Activated CD4-positive, alpha-beta T cell treated with anti-CD3 and anti-CD28 coated beads, Interleukin-10, Interleukin-2, amounts not matched to agents 100 ng/mL and 50 ng/mL, durations not matched to agents 16 hours and 8 hours (primary cell): ENCODE data around the gene FDXACB1.
A peak's percentile ranks its signal among the peaks of the same experiment; 100 is the strongest.

Source experiments
- DNase-seq: peaks from one replicate; pipeline ENCODE4 v3.0.0-alpha.2; 2020

FDXACB1 gene, protein sequence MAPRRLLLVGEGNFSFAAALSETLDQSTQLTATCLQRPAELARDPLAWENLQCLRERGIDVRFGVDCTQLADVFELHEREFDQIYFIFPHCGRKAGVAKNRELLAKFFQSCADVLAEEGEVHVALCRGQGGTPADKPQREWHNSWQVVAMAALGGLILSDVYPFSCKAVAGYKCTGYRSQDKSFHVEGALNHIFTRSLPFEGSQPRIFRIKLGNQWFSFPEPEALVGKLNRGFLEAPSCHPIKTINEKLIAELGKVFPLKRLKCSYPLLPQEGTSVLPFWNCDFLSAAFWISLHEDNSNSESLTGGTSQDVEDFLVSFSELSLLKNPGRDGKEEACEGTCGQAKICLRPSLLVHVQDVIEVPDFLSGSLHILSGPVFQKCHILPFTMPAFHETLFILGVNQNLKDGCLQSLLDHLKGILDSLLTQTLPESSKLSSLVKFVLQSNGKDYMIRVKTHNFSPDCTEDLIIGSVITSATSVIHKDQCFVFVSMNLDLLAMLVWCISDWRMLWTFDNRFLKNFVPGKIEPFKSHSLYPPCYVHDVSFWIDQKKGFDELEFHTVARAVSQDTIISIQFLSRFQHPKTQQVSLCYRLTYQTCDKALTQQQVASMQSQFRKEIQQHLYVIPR

DNA sequence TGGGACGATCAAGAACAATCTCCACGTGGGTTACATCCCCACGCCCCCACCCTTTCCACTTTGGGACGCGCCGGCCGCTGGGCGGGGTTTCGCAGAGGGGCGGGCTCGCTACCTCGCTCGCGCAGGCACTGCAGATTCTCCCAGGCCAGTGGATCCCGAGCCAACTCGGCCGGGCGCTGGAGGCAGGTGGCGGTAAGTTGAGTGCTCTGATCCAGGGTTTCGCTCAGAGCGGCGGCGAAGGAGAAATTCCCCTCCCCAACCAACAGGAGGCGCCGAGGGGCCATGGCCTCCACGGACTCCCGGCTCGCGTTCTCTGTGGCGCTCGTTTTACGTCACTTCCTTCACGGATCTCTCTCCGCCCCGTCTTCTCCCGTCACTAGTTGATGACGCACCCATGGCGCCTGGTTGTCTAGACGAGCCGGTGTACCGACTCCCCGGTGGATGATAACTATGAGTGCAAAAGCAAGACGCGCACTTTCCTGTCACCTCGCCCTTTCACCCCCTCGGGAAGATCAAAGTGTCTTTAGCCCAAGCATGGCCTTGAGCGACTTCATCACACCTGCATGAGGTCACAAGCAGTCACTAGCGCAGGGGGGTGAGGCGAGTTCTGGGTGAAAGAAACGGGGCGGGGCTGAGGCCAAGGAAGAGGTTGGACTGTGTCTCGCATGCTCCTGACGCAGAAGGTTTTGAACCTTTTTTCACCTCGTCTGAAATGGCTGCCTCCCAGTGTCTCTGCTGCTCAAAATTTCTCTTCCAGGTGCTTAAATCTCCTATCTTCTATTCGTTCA lies at the start of gene FDXACB1, which contains the start of gene CFAP68:
Gene FDXACB1 (minus strand): TSS at position 317 of the 788 bp plus-strand sequence. CDS start 33 bp downstream, at position 284.
Gene CFAP68 (plus strand): TSS at position 693 of the 788 bp plus-strand sequence. CDS start 20 bp downstream, at position 713.
- peak; percentile 97 for DNase-seq

DNA sequence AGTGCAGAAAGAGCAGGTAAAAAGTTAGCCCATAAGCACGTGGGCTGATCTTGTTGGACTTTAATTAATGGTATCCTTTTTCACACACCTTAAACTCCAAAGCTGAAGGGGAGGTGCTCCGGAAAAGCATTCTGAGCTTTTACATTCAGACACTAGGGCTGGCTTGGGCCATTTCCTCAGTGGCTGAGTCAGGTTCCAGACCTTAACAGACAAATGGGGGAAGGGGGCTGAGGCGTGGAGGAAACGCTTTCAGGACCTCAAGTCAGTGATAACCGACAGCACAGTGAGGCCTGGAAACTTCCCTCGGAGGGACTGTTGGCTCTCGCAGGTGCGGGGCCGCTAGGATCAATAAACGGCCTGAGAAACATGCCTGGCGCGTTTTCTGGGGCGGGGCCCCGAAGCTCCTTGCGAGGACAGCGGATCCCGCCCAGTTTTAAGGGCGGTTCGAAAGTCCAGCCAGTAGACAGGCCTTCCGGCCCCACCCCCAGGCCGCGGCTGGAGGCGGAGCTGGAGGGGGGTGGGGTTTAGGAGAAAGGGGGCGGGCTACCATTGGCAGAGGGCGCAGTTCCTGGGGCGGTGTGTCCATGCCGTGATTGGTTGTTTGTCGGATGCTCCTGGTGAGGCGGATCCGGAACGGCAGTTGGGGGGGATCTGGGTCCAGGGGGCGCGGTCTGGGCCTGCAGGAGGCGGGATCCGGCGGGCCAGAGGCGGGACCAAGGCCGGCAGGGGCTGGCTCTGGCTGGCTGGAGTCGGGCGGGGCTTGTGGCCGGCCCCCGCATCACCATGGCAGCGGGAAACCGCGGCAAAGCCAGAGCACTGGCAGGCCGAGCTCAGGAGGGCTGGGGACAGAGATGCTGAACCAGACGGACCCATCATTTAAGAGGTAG lies 47.8 kb upstream of the FDXACB1 start:
- peak; percentile 97 for DNase-seq

DNA sequence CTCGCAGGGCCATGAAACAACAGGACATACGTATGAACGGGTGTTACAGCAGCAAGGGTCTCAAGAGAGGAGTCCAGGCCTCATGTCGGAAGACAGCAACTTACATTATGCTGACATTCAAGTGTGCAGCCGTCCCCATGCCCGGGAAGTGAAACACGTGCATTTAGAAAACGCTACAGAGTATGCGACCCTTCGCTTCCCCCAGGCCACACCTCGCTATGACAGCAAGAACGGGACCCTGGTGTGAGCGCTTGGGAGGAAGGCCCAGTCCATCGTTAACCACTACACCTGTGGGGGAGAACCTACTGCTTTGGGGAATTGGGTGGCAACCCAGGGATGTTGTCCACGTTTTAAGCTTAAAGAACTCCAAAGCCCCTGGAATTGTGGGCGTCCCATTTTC lies 47.0 kb upstream of the FDXACB1 start:
- DNase-seq = no peak

DNA sequence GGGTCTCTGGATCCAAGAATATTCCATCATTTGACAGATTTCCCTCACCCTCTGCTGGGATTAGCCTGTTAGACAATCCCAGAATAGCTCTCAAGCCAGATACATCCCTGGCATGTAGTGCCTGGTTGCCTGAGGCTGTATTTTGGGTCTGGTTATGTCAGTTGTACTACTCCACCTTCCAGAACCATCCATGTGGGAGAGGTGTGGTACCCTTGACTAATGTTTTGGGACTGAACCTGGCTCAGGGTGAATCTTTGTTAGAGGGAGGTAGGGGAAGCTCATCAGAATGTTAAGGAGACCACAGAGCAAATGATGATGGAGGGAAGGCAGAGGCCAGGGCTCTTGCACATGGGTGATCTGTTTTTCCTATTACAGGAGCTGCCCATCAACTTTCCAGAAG lies 45.0 kb upstream of the FDXACB1 start:
- no peak for DNase-seq

DNA sequence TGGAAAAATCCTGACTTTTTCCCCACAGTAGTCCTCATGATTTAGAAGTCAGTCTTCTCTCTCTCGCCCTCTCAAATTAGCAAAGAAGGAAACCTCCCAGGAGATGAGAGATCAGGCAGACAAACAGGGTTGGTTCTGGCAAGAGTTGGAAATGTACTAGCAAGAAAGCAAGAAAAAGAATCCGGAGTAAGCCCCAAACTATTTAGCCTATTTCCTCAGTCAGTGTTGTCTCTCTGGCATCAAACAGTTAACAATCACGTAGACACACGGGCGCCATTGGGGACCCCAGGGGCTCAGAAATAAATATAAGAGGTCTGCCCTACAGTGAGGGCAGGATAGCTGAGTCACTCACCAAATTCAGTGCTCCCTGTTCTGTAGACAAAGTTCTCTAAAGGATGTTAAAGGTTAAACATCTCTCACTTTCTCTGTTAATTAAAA lies 44.4 kb upstream of the FDXACB1 start:
- no peak for DNase-seq

GRCh38 chr11:111922803-111923202 lies 43.8 kb upstream of the FDXACB1 start:
- DNase-seq = no peak

DNA sequence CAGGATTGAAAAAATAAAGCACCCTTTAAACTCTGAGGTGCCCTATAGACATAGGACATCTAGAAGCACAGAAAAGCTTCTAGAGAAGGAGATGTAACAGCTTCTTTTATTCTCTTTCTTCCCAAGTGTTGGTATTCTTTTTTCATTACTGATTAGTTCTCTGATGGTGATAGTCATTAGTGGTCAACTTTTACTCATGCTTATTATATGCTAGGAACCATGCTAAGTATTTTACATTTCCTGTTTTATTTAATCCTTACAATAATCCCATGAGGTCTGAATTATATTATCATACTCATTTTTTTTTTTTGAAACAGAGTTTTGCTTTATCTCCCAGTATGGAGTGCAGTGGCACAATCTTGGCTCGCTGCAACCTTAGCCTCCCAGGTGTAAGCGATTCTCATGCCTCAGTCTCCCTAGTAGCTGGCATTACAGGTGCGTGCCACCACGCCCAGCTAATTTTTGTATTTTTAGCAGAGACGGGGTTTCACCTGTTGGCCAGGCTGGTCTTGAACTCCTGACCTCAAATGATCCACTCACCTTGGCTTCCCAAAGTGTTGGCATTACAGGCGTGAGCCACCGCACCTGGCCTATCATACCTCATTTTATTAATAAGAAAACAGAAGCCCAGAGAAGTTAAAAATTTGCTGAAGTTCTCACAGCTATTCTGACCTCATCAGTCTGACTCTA lies 42.7 kb upstream of the FDXACB1 start:
- no peak for DNase-seq

- no peak for DNase-seq
Measured at GRCh38 chr11:111920908-111921307, 41.9 kb upstream of the FDXACB1 start.

DNA sequence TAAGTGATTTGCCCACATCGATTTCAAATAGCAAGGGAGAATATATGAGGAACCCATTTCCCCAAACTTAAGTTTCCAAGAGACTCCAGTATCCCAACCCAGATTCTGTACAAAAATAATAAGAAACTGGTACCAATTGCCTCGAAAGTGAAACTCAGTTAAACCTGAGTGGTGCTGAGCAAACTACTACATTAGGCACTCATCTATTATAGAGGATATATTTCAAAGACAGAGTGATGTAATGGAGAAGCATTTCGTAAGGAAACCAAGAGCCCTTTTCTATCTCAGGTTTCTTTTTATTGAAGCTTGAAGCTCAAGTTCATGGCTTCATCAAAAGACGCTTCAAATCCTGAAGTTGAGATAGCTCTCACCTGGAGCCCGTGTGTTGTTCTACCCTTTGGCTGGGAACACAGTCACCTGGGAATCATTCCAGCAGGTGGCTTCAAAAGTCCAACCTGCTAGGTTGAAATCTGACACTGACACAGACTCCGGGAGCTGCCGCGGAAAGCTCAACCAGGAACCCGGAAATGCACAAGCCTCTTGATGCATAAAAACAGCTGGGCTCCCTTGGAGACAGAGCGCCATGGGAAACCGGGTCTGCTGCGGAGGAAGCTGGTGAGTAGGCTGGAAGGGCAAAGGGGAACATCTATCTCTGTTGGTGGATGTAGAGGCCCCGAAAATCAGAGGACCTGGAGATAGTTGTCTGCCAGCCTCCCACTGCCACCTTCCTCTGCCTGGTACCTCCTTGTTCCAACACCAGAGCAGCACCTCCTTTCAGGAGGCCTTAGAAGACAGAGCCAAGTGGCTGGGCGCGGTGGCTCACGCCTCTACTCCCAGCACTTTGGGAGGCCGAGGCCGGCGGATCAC lies 39.7 kb upstream of the FDXACB1 start, which contains the start of gene C11orf52:
Gene C11orf52 (plus strand): TSS at position 524 of the 867 bp plus-strand sequence. CDS start 60 bp downstream, at position 584.
- DNase-seq = no peak

DNA sequence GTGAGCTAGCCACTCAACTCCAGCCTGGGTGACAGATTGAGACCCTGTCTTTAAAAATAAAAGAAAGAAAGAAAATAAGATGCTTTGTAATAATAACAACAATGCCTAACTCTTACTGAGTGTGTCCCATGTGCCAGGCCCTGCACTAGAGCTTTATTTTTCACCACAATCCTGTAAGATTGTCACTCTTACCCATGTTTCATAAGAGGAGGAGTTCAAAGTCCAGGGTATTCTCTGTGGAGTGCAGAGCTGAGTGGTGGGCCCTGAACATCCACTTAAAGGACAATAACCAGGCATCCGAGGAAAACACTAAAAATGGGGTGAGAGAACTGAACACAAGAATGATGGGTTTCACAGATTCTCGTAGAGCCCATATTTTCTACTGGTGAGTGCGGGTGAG lies 38.8 kb upstream of the FDXACB1 start:
- DNase-seq = no peak

DNA sequence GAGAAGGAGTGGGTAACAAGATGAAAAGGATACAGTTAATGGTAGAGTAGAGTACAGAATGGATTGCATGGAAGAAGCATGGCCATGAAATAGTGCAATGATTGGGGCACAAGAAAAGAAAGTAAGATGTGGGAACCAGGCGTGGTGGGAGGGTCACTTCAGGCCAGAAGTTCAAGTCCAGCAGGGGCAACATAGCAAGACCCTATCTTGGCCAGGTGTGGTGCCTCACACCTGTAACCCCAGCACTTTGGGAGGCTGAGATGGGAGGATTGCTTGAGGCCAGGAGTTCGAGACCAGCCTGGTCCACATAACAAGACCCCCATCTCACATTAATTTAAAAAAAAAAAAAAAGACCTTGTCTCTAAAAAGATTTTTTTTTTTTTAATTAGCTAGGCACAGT lies 38.3 kb upstream of the FDXACB1 start:
- DNase-seq = no peak

- no peak for DNase-seq
Measured at GRCh38 chr11:111916768-111917167, 37.8 kb upstream of the FDXACB1 start.

DNA sequence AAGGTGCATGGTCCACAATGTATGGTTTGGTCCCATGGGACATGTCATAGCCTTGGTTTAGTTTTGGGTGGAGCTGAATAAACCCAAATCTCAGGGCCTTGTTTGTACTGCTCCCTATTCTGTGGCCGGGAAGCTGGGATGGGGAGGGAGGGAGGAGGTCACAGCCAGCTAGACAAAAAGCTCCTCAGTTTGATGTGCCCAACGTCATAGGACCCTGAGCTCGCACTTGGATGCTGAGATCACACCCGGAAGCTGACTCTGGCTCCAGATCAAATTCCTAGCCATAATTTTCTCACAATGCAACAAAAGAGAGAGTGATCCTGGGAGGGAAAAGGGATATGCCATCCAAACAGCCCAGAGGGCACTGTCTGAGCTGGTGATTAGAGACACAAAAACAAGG lies 35.0 kb upstream of the FDXACB1 start:
- no peak for DNase-seq

DNA sequence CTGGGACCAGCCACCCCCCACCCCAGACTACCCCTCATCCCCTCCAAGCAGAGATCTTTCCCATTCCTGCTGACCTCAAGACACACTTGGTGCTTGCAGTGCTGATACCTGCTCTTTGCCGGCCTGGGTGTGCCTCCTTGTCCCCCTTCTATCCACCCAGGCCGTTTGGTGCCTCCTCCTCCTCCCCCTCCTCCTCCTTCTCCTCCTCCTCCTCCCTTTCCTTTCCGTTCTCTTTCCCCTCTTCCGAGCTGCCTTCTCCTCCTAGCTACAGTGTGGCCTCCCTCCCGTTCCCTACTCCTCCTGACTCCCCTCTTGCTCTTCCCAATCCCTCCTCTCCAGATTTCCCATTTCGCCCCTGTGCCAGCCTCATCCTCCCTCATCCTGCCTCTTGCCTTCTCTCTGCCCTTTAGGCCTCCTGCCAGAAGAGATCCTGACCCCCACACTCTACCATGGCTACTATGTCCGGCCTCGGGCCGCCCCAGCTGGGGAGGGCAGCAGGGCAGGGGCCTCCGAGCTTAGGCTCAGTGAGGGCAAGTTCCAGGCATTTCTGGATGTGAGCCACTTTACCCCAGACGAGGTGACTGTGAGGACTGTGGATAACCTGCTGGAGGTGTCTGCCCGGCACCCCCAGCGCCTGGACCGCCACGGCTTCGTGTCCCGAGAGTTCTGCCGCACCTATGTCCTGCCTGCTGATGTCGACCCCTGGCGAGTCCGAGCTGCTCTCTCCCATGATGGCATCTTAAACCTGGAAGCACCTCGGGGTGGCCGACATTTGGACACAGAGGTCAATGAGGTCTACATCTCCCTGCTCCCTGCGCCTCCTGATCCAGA lies 34.3 kb upstream of the FDXACB1 start:
- DNase-seq = no peak

DNA sequence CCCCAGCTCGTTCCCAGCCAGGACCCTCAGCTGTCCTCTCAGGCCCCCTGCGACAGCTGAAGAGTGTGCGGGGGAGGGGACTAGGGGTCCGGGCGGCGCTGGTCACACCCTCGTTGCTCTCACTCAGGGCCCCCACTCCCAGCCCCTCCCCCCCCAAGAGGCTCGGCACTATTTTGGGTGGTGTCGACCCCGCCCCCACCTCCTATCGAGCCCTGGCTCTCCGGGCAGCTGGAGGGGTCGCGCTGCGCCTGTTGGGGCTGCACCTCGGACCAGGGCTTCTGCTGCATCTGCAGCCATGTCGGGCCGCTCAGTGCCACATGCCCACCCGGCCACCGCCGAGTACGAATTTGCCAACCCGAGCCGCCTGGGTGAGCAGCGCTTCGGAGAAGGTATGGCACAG lies 33.6 kb upstream of the FDXACB1 start, which contains the start of gene HSPB2:
Gene HSPB2 (plus strand): TSS at position 200 of the 400 bp plus-strand sequence. CDS start 96 bp downstream, at position 296.
- no peak for DNase-seq

GRCh38 chr11:111911563-111912401 lies 32.8 kb upstream of the FDXACB1 start, which contains the start of gene CRYAB:
TSS of gene CRYAB (minus strand) at chr11:111911770. CDS start at chr11:111911724, 46 bp downstream.
- DNase-seq = no peak

- no peak for DNase-seq
Measured at GRCh38 chr11:111910676-111911562, 32.0 kb upstream of the FDXACB1 start.
